Tibial artery (tissue), 4 donors: ENCODE results near the gene MED12L.

Experiments used
- DNase-seq, 2 donors: peaks; one replicate each; pipeline ENCODE4 v3.0.0-alpha.2; 2019
- H3K27ac ChIP-seq, 2 donors: fragments of 200-600 bp; sonication (generic) in 1 of 2; 1 replicate in 1 of 2; 2 replicates in 1 of 2; pipeline ENCODE4 v1.5.1; 2018 to 2019; ENCODE audit warnings: mild to moderate bottlenecking in 1 of 2
- H3K27me3 ChIP-seq, 2 donors: fragments of 200-600 bp; sonication (generic) in 1 of 2; one replicate each; pipeline versions ENCODE4 v1.5.1 to v1.6.0; 2016 to 2019
- H3K36me3 ChIP-seq, 3 donors: fragments of 200-600 bp; sonication (generic) in 2 of 3; one replicate each; pipeline ENCODE4 v1.5.1; 2016 to 2019; ENCODE audit warnings: mild to moderate bottlenecking in 2 of 3
- H3K4me1 ChIP-seq, 4 donors: fragments of 200-600 bp; sonication (generic) in 2 of 4; 1 replicate in 3 of 4; 2 replicates in 1 of 4; pipeline ENCODE4 v1.5.1; 2016 to 2019
- H3K4me3 ChIP-seq, 2 donors: fragments of 200-600 bp; sonication (generic) in 1 of 2; 1 replicate in 1 of 2; 2 replicates in 1 of 2; pipeline ENCODE4 v1.5.1; 2018 to 2019; ENCODE audit warnings: mild to moderate bottlenecking in 2 of 2
- H3K9me3 ChIP-seq, 3 donors: fragments of 200-600 bp; sonication (generic) in 1 of 3; one replicate each; pipeline ENCODE4 v1.5.1; 2016 to 2019
- intact Hi-C: fragments of 100-400 bp; cut with DNase I; formaldehyde crosslinking; loops from one replicate; pipeline ENCODE4 v1.15.0; 2023; ENCODE audit warnings: low total_unique reads
- TF ChIP-seq, protein P1 (sequence below), 2 experiments: fragments of 200-600 bp in 1 of 2; fragments of 450-650 bp in 1 of 2; IDR thresholded peaks; one replicate each; pipeline ENCODE4 v1.5.1; 2017 to 2019; ENCODE audit warnings: antibody characterized with exemption in 2 of 2, mild to moderate bottlenecking in 1 of 2, moderate library complexity in 1 of 2

Gene MED12L

DNA sequence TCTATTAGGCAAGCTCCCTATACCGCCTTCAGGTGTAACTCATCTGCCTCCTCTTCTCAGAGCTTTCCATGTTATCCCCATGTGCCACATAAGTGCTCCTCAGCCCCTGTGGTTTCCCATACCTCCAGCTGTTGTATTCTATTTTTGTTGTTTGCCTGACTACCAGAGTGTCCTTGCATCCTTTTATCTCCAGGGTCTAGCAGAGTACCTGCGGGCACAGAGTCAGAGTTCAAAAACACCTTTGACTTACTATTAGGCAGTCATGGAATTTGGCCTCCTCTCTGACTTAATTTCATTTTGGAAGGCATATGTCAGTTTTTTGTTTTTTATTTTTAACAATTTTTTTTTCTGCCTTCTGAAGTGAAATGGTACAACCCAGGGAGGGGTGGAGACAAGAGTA is 224.1 kb downstream of the MED12L start:
- TF ChIP-seq, protein P1, sequence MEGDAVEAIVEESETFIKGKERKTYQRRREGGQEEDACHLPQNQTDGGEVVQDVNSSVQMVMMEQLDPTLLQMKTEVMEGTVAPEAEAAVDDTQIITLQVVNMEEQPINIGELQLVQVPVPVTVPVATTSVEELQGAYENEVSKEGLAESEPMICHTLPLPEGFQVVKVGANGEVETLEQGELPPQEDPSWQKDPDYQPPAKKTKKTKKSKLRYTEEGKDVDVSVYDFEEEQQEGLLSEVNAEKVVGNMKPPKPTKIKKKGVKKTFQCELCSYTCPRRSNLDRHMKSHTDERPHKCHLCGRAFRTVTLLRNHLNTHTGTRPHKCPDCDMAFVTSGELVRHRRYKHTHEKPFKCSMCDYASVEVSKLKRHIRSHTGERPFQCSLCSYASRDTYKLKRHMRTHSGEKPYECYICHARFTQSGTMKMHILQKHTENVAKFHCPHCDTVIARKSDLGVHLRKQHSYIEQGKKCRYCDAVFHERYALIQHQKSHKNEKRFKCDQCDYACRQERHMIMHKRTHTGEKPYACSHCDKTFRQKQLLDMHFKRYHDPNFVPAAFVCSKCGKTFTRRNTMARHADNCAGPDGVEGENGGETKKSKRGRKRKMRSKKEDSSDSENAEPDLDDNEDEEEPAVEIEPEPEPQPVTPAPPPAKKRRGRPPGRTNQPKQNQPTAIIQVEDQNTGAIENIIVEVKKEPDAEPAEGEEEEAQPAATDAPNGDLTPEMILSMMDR (IDR thresholded peaks at IDR 0.05), result no peak
- Histone ChIP-seq H3K27me3 (no peaks in the 10 kb centered on the region), H3K9me3 (no peaks in the 10 kb centered on the region), H3K36me3 (no peaks in the 10 kb centered on the region), H3K4me3 (no peak overlapping the region), H3K4me1 (peaks cover 0 to 5% (median 2%) of the 10 kb centered on the region in 4 donors), H3K27ac (no peak overlapping the region)
- no peak for DNase-seq
- intact Hi-C loops, result no loop called here

DNA sequence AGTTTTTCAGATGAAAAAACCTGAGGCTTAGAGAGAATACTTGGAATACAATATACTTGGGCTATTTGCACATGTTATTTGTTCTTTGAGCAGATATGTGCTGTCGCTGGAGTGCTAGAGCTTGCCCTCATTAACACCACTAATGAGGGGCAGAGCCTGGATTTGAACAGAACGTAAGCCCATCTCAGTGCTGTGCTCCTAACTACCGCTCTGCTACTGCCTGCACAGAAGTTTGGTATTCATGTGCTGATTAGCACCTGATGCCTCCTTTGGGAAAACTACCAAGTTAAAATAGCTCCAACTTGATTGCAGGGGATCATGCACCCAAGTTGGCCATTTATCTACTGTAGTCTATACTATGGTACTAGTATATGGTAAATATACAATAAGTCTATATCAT is 227.5 kb downstream of the MED12L start:
- Histone ChIP-seq H3K9me3 (no peaks in the 10 kb centered on the region), H3K4me3 (no peak overlapping the region), H3K36me3 (no peaks in the 10 kb centered on the region), H3K4me1 (no peaks in the 10 kb centered on the region), H3K27ac (no peak overlapping the region), H3K27me3 (no peaks in the 10 kb centered on the region)
- TF ChIP-seq, protein P1 (IDR thresholded peaks at IDR 0.05), result no peak
- DNase-seq, result no peak
- intact Hi-C loops, result no loop called here

DNA sequence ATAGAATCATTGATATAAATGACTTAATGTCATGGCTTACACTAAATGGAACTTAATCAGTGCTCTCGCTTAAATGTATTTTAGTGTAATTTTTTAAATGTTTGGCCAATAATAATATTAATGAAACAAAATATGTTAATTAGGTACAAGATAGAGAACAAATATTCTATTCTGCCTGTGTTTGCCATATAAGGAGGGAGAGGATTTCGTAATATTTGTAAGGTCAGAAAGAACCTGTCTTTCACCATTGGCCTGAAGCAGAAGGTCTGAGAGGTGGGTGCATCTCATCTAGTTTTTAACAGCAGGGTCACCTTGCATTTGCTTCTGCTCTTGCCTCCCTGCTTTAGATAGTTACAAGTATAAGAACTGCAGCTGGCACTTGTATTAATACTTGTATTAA is 228.7 kb downstream of the MED12L start:
- TF ChIP-seq, protein P1 (IDR thresholded peaks at IDR 0.05), result no peak
- Histone ChIP-seq H3K27me3 (no peaks in the 10 kb centered on the region), H3K4me3 (no peak overlapping the region), H3K4me1 (no peaks in the 10 kb centered on the region), H3K36me3 (no peaks in the 10 kb centered on the region), H3K27ac (no peak overlapping the region), H3K9me3 (no peaks in the 10 kb centered on the region)
- intact Hi-C loops, result no loop called here
- no peak for DNase-seq

DNA sequence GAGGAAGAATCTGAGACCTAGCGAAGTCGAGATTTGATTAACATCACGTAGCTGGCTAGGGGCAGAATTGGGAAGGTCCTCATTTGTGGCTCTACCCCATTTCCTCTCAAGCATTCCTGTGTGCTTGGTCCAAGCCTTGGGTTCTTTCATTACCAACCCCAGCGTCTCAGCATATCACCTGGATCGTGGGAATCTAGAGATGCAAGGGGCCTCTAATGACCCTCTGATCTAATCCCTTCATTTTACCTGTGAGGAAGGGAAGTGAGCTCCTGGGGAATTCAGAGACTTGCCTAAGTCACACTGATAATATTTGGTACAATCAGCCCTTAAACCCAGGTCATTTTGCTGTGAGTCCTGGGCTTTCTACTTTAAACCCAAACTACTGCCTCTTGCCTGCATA is 229.1 kb downstream of the MED12L start:
- intact Hi-C loops, result no loop called here
- no peaks in the 10 kb centered on the region for H3K9me3 ChIP-seq
- DNase-seq, result no peak
- H3K4me1 ChIP-seq, result no peaks in the 10 kb centered on the region
- H3K27me3 ChIP-seq, result no peaks in the 10 kb centered on the region
- H3K27ac ChIP-seq, result no peak overlapping the region
- no peak overlapping the region for H3K4me3 ChIP-seq
- H3K36me3 ChIP-seq, result no peaks in the 10 kb centered on the region
- TF ChIP-seq, protein P1 (IDR thresholded peaks at IDR 0.05), result no peak

DNA sequence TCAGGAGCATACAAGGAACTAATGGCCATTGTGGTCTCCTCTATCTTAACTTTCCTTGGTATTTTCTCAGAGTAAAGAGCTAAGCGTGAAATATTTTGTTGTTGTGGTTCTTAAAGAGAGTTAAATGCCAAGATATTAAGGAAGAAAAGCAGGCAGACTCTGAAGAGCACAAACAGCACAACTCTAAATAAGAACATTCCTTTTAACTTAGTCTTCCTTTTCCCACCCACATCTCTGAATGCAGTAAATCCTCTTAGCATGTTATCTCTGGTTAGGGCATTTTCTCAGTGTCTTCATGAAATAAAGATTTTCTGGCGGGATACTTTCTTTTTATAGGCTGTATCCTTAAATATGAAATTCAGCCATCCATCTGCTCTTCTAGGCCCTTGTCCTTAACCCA is 229.7 kb downstream of the MED12L start:
- Histone ChIP-seq H3K27ac (no peak overlapping the region), H3K4me1 (no peaks in the 10 kb centered on the region), H3K36me3 (no peaks in the 10 kb centered on the region), H3K27me3 (no peaks in the 10 kb centered on the region), H3K4me3 (no peak overlapping the region), H3K9me3 (no peaks in the 10 kb centered on the region)
- intact Hi-C loops, result no loop called here
- TF ChIP-seq, protein P1 (IDR thresholded peaks at IDR 0.05), result no peak
- DNase-seq, result no peak

DNA sequence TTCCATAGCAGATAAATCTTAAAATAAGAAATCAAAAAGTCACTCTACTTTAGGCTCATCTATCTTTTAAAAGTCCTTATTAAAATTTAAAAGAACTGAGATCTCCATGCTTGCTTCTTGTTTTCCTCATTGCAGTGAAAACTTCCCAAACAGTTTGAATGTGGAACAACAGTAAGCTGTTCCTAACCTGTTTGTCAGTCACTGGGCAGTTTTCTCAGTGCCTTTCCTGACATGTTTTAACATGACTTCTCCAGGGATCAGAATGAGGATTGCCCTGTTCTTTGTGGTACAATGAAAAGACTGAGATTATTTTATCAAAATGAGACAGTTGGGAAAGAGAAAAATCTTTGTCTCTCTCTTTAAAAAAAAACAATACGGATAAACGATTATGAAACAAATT is 230.4 kb downstream of the MED12L start:
- no peak overlapping the region for H3K27ac ChIP-seq
- H3K4me3 ChIP-seq, result no peak overlapping the region
- H3K9me3 ChIP-seq, result no peaks in the 10 kb centered on the region
- H3K36me3 ChIP-seq, result no peaks in the 10 kb centered on the region
- no peak for DNase-seq
- H3K27me3 ChIP-seq, result no peaks in the 10 kb centered on the region
- intact Hi-C loops, result no loop called here
- H3K4me1 ChIP-seq, result no peaks in the 10 kb centered on the region
- TF ChIP-seq, protein P1 (IDR thresholded peaks at IDR 0.05), result no peak
